ENCODE measurements around the gene SH3BGRL.
A peak's percentile ranks its signal among the peaks of the same experiment; 100 is the strongest.

SH3BGRL gene

GRCh38 chrX:81259714-81260395 is 58.0 kb downstream of the SH3BGRL start:
- peak overlapping the region; percentile 62 for H3K9ac ChIP-seq (ENCODE audit: low read depth, low read length)
- peaks cover 45% of the 10 kb centered on the region for H3K4me1 ChIP-seq (ENCODE audit: control insufficient read depth, insufficient read depth, low read length)
- peak overlapping the region; percentile 63 for H3K4me2 ChIP-seq (ENCODE audit: low read length)

GRCh38 chrX:81261576-81261975 is 59.7 kb downstream of the SH3BGRL start:
- Histone ChIP-seq H3K4me3 (ENCODE audit: low read length) (no peak overlapping the region), H3K27me3 (ENCODE audit: control insufficient read depth, insufficient read depth, low read length) (no peaks in the 10 kb centered on the region), H3K4me2 (ENCODE audit: low read length) (peak overlapping the region; percentile 21), H3K9ac (ENCODE audit: low read depth, low read length) (peak overlapping the region; percentile 34), H3K4me1 (ENCODE audit: control insufficient read depth, insufficient read depth, low read length) (peaks cover 45% of the 10 kb centered on the region), H3K9me3 (replicated peaks; ENCODE audit: low read length) (no peaks in the 10 kb centered on the region), H3K36me3 (ENCODE audit: insufficient read depth, low read length) (no peaks in the 10 kb centered on the region)

More at GRCh38 chrX:81259714-81260395, 58.0 kb downstream of the SH3BGRL start:
- Histone ChIP-seq H3K9me3 (replicated peaks; ENCODE audit: low read length) (no peaks in the 10 kb centered on the region), H3K27me3 (ENCODE audit: control insufficient read depth, insufficient read depth, low read length) (no peaks in the 10 kb centered on the region), H3K36me3 (ENCODE audit: insufficient read depth, low read length) (no peaks in the 10 kb centered on the region), H3K4me3 (ENCODE audit: low read length) (peak overlapping the region; percentile 41)

- Histone ChIP-seq H3K36me3 (ENCODE audit: insufficient read depth, low read length) (no peaks in the 10 kb centered on the region), H3K27me3 (ENCODE audit: control insufficient read depth, insufficient read depth, low read length) (no peaks in the 10 kb centered on the region), H3K9me3 (replicated peaks; ENCODE audit: low read length) (no peaks in the 10 kb centered on the region), H3K4me3 (ENCODE audit: low read length) (no peak overlapping the region), H3K4me1 (ENCODE audit: control insufficient read depth, insufficient read depth, low read length) (peaks cover 43% of the 10 kb centered on the region), H3K9ac (ENCODE audit: low read depth, low read length) (no peak overlapping the region), H3K4me2 (ENCODE audit: low read length) (no peak overlapping the region)
Measured at GRCh38 chrX:81263059-81263458, 61.2 kb downstream of the SH3BGRL start.

- Histone ChIP-seq H3K4me1 (ENCODE audit: control insufficient read depth, insufficient read depth, low read length) (no peaks in the 10 kb centered on the region), H3K36me3 (ENCODE audit: insufficient read depth, low read length) (no peaks in the 10 kb centered on the region), H3K27me3 (ENCODE audit: control insufficient read depth, insufficient read depth, low read length) (no peaks in the 10 kb centered on the region), H3K9me3 (replicated peaks; ENCODE audit: low read length) (no peaks in the 10 kb centered on the region), H3K4me3 (ENCODE audit: low read length) (no peak overlapping the region), H3K4me2 (ENCODE audit: low read length) (no peak overlapping the region), H3K9ac (ENCODE audit: low read depth, low read length) (no peak overlapping the region)
Measured at GRCh38 chrX:81278616-81279015, 76.7 kb downstream of the SH3BGRL start.

GRCh38 chrX:81280148-81280547 is 78.2 kb downstream of the SH3BGRL start:
- Histone ChIP-seq H3K4me3 (ENCODE audit: low read length) (no peak overlapping the region), H3K36me3 (ENCODE audit: insufficient read depth, low read length) (no peaks in the 10 kb centered on the region), H3K27me3 (ENCODE audit: control insufficient read depth, insufficient read depth, low read length) (no peaks in the 10 kb centered on the region), H3K9me3 (replicated peaks; ENCODE audit: low read length) (no peaks in the 10 kb centered on the region), H3K4me1 (ENCODE audit: control insufficient read depth, insufficient read depth, low read length) (no peaks in the 10 kb centered on the region), H3K4me2 (ENCODE audit: low read length) (no peak overlapping the region), H3K9ac (ENCODE audit: low read depth, low read length) (no peak overlapping the region)

- Histone ChIP-seq H3K9me3 (replicated peaks; ENCODE audit: low read length) (no peaks in the 10 kb centered on the region), H3K4me2 (ENCODE audit: low read length) (no peak overlapping the region), H3K36me3 (ENCODE audit: insufficient read depth, low read length) (no peaks in the 10 kb centered on the region), H3K4me1 (ENCODE audit: control insufficient read depth, insufficient read depth, low read length) (peaks cover 5% of the 10 kb centered on the region), H3K27me3 (ENCODE audit: control insufficient read depth, insufficient read depth, low read length) (no peaks in the 10 kb centered on the region), H3K9ac (ENCODE audit: low read depth, low read length) (no peak overlapping the region), H3K4me3 (ENCODE audit: low read length) (no peak overlapping the region)
Measured at GRCh38 chrX:81286075-81286474, 84.2 kb downstream of the SH3BGRL start.

GRCh38 chrX:81286608-81287007 is 84.7 kb downstream of the SH3BGRL start:
- Histone ChIP-seq H3K4me3 (ENCODE audit: low read length) (no peak overlapping the region), H3K9ac (ENCODE audit: low read depth, low read length) (no peak overlapping the region), H3K36me3 (ENCODE audit: insufficient read depth, low read length) (no peaks in the 10 kb centered on the region), H3K9me3 (replicated peaks; ENCODE audit: low read length) (no peaks in the 10 kb centered on the region), H3K4me2 (ENCODE audit: low read length) (no peak overlapping the region), H3K4me1 (ENCODE audit: control insufficient read depth, insufficient read depth, low read length) (peaks cover 5% of the 10 kb centered on the region), H3K27me3 (ENCODE audit: control insufficient read depth, insufficient read depth, low read length) (no peaks in the 10 kb centered on the region)

- no peak overlapping the region for H3K4me3 ChIP-seq (ENCODE audit: low read length)
- H3K36me3 ChIP-seq (ENCODE audit: insufficient read depth, low read length): no peaks in the 10 kb centered on the region
- H3K4me2 ChIP-seq (ENCODE audit: low read length): no peak overlapping the region
- H3K4me1 ChIP-seq (ENCODE audit: control insufficient read depth, insufficient read depth, low read length): no peaks in the 10 kb centered on the region
- no peaks in the 10 kb centered on the region for H3K27me3 ChIP-seq (ENCODE audit: control insufficient read depth, insufficient read depth, low read length)
- no peak overlapping the region for H3K9ac ChIP-seq (ENCODE audit: low read depth, low read length)
- H3K9me3 ChIP-seq (replicated peaks; ENCODE audit: low read length): no peaks in the 10 kb centered on the region
Measured at GRCh38 chrX:81291996-81292395, 90.1 kb downstream of the SH3BGRL start.

GRCh38 chrX:81294101-81294500 is 92.2 kb downstream of the SH3BGRL start:
- H3K4me1 ChIP-seq (ENCODE audit: control insufficient read depth, insufficient read depth, low read length): no peaks in the 10 kb centered on the region
- no peaks in the 10 kb centered on the region for H3K9me3 ChIP-seq (replicated peaks; ENCODE audit: low read length)
- no peaks in the 10 kb centered on the region for H3K27me3 ChIP-seq (ENCODE audit: control insufficient read depth, insufficient read depth, low read length)
- no peak overlapping the region for H3K4me2 ChIP-seq (ENCODE audit: low read length)
- no peak overlapping the region for H3K4me3 ChIP-seq (ENCODE audit: low read length)
- no peaks in the 10 kb centered on the region for H3K36me3 ChIP-seq (ENCODE audit: insufficient read depth, low read length)
- no peak overlapping the region for H3K9ac ChIP-seq (ENCODE audit: low read depth, low read length)

- H3K4me3 ChIP-seq (ENCODE audit: low read length): no peak overlapping the region
- H3K4me1 ChIP-seq (ENCODE audit: control insufficient read depth, insufficient read depth, low read length): no peaks in the 10 kb centered on the region
- H3K4me2 ChIP-seq (ENCODE audit: low read length): no peak overlapping the region
- no peaks in the 10 kb centered on the region for H3K36me3 ChIP-seq (ENCODE audit: insufficient read depth, low read length)
- no peaks in the 10 kb centered on the region for H3K27me3 ChIP-seq (ENCODE audit: control insufficient read depth, insufficient read depth, low read length)
- no peak overlapping the region for H3K9ac ChIP-seq (ENCODE audit: low read depth, low read length)
- no peaks in the 10 kb centered on the region for H3K9me3 ChIP-seq (replicated peaks; ENCODE audit: low read length)
Measured at GRCh38 chrX:81301877-81302276, 100.0 kb downstream of the SH3BGRL start.

- Histone ChIP-seq H3K4me2 (ENCODE audit: low read length) (no peak overlapping the region), H3K9ac (ENCODE audit: low read depth, low read length) (no peak overlapping the region), H3K4me3 (ENCODE audit: low read length) (no peak overlapping the region), H3K9me3 (replicated peaks; ENCODE audit: low read length) (no peaks in the 10 kb centered on the region), H3K36me3 (ENCODE audit: insufficient read depth, low read length) (no peaks in the 10 kb centered on the region), H3K27me3 (ENCODE audit: control insufficient read depth, insufficient read depth, low read length) (no peaks in the 10 kb centered on the region), H3K4me1 (ENCODE audit: control insufficient read depth, insufficient read depth, low read length) (no peaks in the 10 kb centered on the region)
Measured at GRCh38 chrX:81304563-81304962, 102.7 kb downstream of the SH3BGRL start.

GRCh38 chrX:81305240-81305639 is 103.3 kb downstream of the SH3BGRL start:
- Histone ChIP-seq H3K36me3 (ENCODE audit: insufficient read depth, low read length) (no peaks in the 10 kb centered on the region), H3K4me1 (ENCODE audit: control insufficient read depth, insufficient read depth, low read length) (no peaks in the 10 kb centered on the region), H3K4me3 (ENCODE audit: low read length) (no peak overlapping the region), H3K27me3 (ENCODE audit: control insufficient read depth, insufficient read depth, low read length) (no peaks in the 10 kb centered on the region), H3K9me3 (replicated peaks; ENCODE audit: low read length) (no peaks in the 10 kb centered on the region), H3K9ac (ENCODE audit: low read depth, low read length) (no peak overlapping the region), H3K4me2 (ENCODE audit: low read length) (no peak overlapping the region)
